Left ventricle myocardium inferior (tissue), 1 donor: ENCODE data around the gene ORC5. TPM values are rescaled to one million over a fixed set of nuclear protein-coding genes. Genes with fewer than 3 reads are reported as not detected.

Experiments used
- DNase-seq: peaks from one replicate; pipeline ENCODE4 v3.0.0-alpha.2; 2020
- H3K27ac ChIP-seq: fragments of 200-600 bp; replicated peaks from 2 replicates; pipeline ENCODE4 v1.8.0; 2021
- H3K27me3 ChIP-seq: fragments of 200-600 bp; 2 replicates; pipeline ENCODE4 v1.8.0; 2021; ENCODE audit warnings: low read depth
- H3K36me3 ChIP-seq: fragments of 200-600 bp; 2 replicates; pipeline ENCODE4 v1.8.0; 2021
- H3K4me1 ChIP-seq: fragments of 200-600 bp; 2 replicates; pipeline ENCODE4 v1.8.0; 2021
- H3K4me3 ChIP-seq: fragments of 200-600 bp; 2 replicates; pipeline ENCODE4 v1.8.0; 2021; ENCODE audit warnings: mild to moderate bottlenecking, moderate library complexity
- H3K9me3 ChIP-seq: fragments of 200-600 bp; replicated peaks from 2 replicates; pipeline ENCODE4 v1.8.0; 2021
- intact Hi-C: fragments of 100-400 bp; cut with micrococcal nuclease; formaldehyde crosslinking; loops from one replicate; pipeline ENCODE4 v1.11.0; 2022
- total RNA-seq: library from RNA; stranded (reverse); fragmentation: NEBNext Ultra II Directional; extraction: Animal tissue kit (Norgen Biotek cat#: 25700); gene quantifications from one replicate; pipeline ENCODE4 v1.2.1, GENCODE V29; 2021
- TF ChIP-seq, protein P1 (sequence below): fragments of 200-600 bp; IDR thresholded peaks from 2 replicates; pipeline ENCODE4 v1.8.0; 2021; ENCODE audit warnings: antibody characterized with exemption, mild to moderate bottlenecking, borderline replicate concordance
- donor health status: DM: no; HTN: yes; CAD: no; lungs with severe emphysema.

The ORC5 gene
- total RNA-seq, 1 donor from 2014 or later, result 8.5 TPM

- H3K36me3 ChIP-seq, result peaks cover 27% of the 10 kb centered on the region
- no peak overlapping the region for H3K27ac ChIP-seq
- no peaks in the 10 kb centered on the region for H3K27me3 ChIP-seq
- no peaks in the 10 kb centered on the region for H3K9me3 ChIP-seq
- no peaks in the 10 kb centered on the region for H3K4me1 ChIP-seq
- intact Hi-C loops, result no loop called here
- TF ChIP-seq, protein P1, sequence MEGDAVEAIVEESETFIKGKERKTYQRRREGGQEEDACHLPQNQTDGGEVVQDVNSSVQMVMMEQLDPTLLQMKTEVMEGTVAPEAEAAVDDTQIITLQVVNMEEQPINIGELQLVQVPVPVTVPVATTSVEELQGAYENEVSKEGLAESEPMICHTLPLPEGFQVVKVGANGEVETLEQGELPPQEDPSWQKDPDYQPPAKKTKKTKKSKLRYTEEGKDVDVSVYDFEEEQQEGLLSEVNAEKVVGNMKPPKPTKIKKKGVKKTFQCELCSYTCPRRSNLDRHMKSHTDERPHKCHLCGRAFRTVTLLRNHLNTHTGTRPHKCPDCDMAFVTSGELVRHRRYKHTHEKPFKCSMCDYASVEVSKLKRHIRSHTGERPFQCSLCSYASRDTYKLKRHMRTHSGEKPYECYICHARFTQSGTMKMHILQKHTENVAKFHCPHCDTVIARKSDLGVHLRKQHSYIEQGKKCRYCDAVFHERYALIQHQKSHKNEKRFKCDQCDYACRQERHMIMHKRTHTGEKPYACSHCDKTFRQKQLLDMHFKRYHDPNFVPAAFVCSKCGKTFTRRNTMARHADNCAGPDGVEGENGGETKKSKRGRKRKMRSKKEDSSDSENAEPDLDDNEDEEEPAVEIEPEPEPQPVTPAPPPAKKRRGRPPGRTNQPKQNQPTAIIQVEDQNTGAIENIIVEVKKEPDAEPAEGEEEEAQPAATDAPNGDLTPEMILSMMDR, result no peak
- no peak overlapping the region for H3K4me3 ChIP-seq
- DNase-seq, result no peak
These were observed 45.7 kb downstream of the ORC5 start for GRCh38 chr7:104162081-104162480.

DNA sequence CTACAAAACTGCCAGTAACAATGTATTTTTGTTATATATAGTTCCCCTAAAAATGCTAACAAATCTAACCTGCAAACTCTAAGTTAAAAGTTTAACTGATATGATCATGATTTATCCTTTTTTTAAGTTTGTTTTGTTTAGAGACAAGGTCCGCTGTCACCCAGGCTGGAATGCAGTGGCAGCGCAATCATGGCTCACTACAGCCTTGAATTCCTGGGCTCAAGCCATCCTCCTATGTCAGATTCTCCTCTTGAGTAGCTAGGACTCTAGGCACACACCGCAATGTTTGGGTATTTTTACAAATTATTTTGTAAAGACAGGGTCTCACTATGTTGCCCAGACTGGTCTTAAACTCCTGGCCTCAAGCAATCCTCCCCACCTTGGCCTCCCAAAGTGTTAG, 46.6 kb downstream of the ORC5 start:
- Histone ChIP-seq H3K27me3 (no peaks in the 10 kb centered on the region), H3K9me3 (no peaks in the 10 kb centered on the region), H3K4me3 (no peak overlapping the region), H3K36me3 (peaks cover 25% of the 10 kb centered on the region), H3K27ac (no peak overlapping the region), H3K4me1 (no peaks in the 10 kb centered on the region)
- DNase-seq, result no peak
- intact Hi-C loops, result no loop called here
- TF ChIP-seq, protein P1, result no peak

DNA sequence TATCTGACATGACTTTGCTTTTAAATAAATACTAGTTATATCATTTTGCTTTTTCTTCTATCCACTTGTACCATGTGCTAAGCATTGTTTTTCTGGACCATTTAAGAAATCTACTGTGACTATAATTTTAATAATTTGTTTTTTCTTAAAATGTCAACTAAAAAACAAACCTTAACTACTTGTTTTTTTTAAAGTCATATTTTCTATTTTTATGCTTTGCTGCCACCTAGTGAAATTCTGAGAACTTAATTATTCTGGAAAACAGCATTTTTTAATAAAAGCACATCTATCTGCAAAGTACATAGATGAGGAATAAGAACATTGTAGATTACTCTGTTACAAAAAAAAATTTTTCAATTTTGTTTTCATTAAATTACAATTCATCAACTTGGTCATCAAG, 47.4 kb downstream of the ORC5 start:
- Histone ChIP-seq H3K36me3 (peaks cover 21% of the 10 kb centered on the region), H3K27ac (no peak overlapping the region), H3K9me3 (no peaks in the 10 kb centered on the region), H3K4me1 (no peaks in the 10 kb centered on the region), H3K27me3 (no peaks in the 10 kb centered on the region), H3K4me3 (no peak overlapping the region)
- intact Hi-C loops, result no loop called here
- DNase-seq, result no peak
- TF ChIP-seq, protein P1, result peak; percentile 50

- H3K4me3 ChIP-seq, result no peak overlapping the region
- no peaks in the 10 kb centered on the region for H3K4me1 ChIP-seq
- H3K27me3 ChIP-seq, result no peaks in the 10 kb centered on the region
- DNase-seq, result no peak
- H3K36me3 ChIP-seq, result peaks cover 2% of the 10 kb centered on the region
- no peaks in the 10 kb centered on the region for H3K9me3 ChIP-seq
- intact Hi-C loops, result no loop called here
- TF ChIP-seq, protein P1, result peak; percentile 60
- H3K27ac ChIP-seq, result no peak overlapping the region
These were observed 51.0 kb downstream of the ORC5 start for GRCh38 chr7:104156842-104157277.

- H3K27ac ChIP-seq, result no peak overlapping the region
- DNase-seq, result no peak
- no peak overlapping the region for H3K4me3 ChIP-seq
- TF ChIP-seq, protein P1, result no peak
- H3K27me3 ChIP-seq, result no peaks in the 10 kb centered on the region
- H3K4me1 ChIP-seq, result no peaks in the 10 kb centered on the region
- H3K36me3 ChIP-seq, result peaks cover 5% of the 10 kb centered on the region
- H3K9me3 ChIP-seq, result no peaks in the 10 kb centered on the region
- intact Hi-C loops, result no loop called here
These were observed 54.5 kb downstream of the ORC5 start for GRCh38 chr7:104153287-104153686.

GRCh38 chr7:104152468-104152867, 55.3 kb downstream of the ORC5 start:
- intact Hi-C loops, result no loop called here
- Histone ChIP-seq H3K27ac (no peak overlapping the region), H3K27me3 (no peaks in the 10 kb centered on the region), H3K4me3 (no peak overlapping the region), H3K36me3 (peaks cover 5% of the 10 kb centered on the region), H3K4me1 (no peaks in the 10 kb centered on the region), H3K9me3 (no peaks in the 10 kb centered on the region)
- TF ChIP-seq, protein P1, result no peak
- DNase-seq, result no peak
